Stomach (tissue), 9 donors: Measurements from ENCODE around the gene KLRC4. TPM values are rescaled to one million over a fixed set of nuclear protein-coding genes. Genes with fewer than 3 reads are reported as not detected.
"Not testable (repeated sequence)": the region's sequence is repeated elsewhere in the genome, so short reads cannot be mapped to it uniquely, and the experiment has no call there.

Experiments
- DNase-seq, 2 donors: peaks; one replicate each; pipeline versions ENCODE4 v3.0.0 to v3.0.0-alpha.2; 2013 to 2019
- H3K27ac ChIP-seq, 5 donors: fragments of 200-600 bp in 4 of 5; sonication (generic) in 4 of 5; one replicate each; pipeline ENCODE4 v1.5.1; 2013 to 2019; ENCODE audit warnings: mild to moderate bottlenecking in 1 of 5, moderate library complexity in 1 of 5
- H3K27me3 ChIP-seq, 3 donors: fragments of 200-600 bp; sonication (generic); one replicate each; pipeline ENCODE4 v1.5.1; 2017 to 2019; ENCODE audit warnings: mixed run types in 1 of 3
- H3K36me3 ChIP-seq, 4 donors: fragments of 200-600 bp; sonication (generic); 1 replicate in 3 of 4; 2 replicates in 1 of 4; pipeline ENCODE4 v1.5.1; 2016 to 2019
- H3K4me1 ChIP-seq, 4 donors: fragments of 200-600 bp; sonication (generic); one replicate each; pipeline ENCODE4 v1.5.1; 2016 to 2019
- H3K4me3 ChIP-seq, 4 donors: fragments of 200-600 bp; sonication (generic) in 3 of 4; one replicate each; pipeline ENCODE4 v1.5.1; 2016 to 2019; ENCODE audit warnings: mild to moderate bottlenecking in 1 of 4
- H3K9me3 ChIP-seq, 4 donors: fragments of 200-600 bp; sonication (generic); one replicate each; pipeline ENCODE4 v1.5.1; 2016 to 2019
- CTCF ChIP-seq, 7 experiments: fragments of 450-650 bp in 4 of 7; fragments of 200-600 bp in 3 of 7; sonication (generic) in 3 of 7; IDR thresholded peaks; one replicate each; pipeline ENCODE4 v1.5.1; 2016 to 2019; ENCODE audit warnings: antibody characterized with exemption in 7 of 7, control low read depth in 2 of 7, mild to moderate bottlenecking in 1 of 7
- EP300 ChIP-seq: sonication (generic); formaldehyde crosslinking; IDR thresholded peaks from one replicate; pipeline ENCODE4 v1.6.1; 2017; ENCODE audit warnings: antibody characterized with exemption
- POLR2A ChIP-seq, 4 donors: fragments of 450-650 bp; IDR thresholded peaks; one replicate each; pipeline ENCODE4 v1.6.1; 2016; ENCODE audit warnings: antibody characterized with exemption in 4 of 4, control low read depth in 2 of 4, mild to moderate bottlenecking in 1 of 4, moderate library complexity in 1 of 4
- POLR2AphosphoS5 ChIP-seq, 3 donors: sonication (generic); formaldehyde crosslinking; IDR thresholded peaks; one replicate each; pipeline ENCODE4 v1.6.1; 2016; ENCODE audit warnings: antibody characterized with exemption in 3 of 3
- WGBS, 5 donors: extraction: QIAGEN DNeasy Blood & Tissue Kit in 3 of 5; methylation state at CpG; one replicate each; pipeline versions ENCODE4 v1.1.5 to v1.1.7; 2013 to 2018; 5-methylcytosine and 5-hydroxymethylcytosine counted together
- intact Hi-C: fragments of 100-400 bp; cut with DNase I; formaldehyde crosslinking; loops from one replicate; pipeline ENCODE4 v1.15.1; 2023; ENCODE audit warnings: low total_unique reads
- polyA plus RNA-seq, 3 donors: library from polyadenylated mRNA; stranded (reverse); fragments of 200-250 nt; gene quantifications; one replicate each; pipeline ENCODE4 v1.2.3, GENCODE V29; 2013
- total RNA-seq, 5 donors: library from RNA; depleted of rRNA; stranded (reverse); fragments of >200 nt; gene quantifications; one replicate each; pipeline versions ENCODE4 v1.1.0 to v1.2.3, GENCODE V29; 2014 to 2016
- donor health status: healthy with polysubstance abuse.
- donor health status: Bipolar disorder and iron deficiency.
- donor health status: healthy.

Gene KLRC4
- total and polyA plus RNA-seq, 8 donors: 0.13 to 1.3 TPM; not detected in 6

GRCh38 chr12:10374624-10375018 lies 34.9 kb downstream of the KLRC4 start:
- intact Hi-C loops: no loop called here
- H3K36me3 ChIP-seq: no peaks in the 10 kb centered on the region
- H3K4me3 ChIP-seq: no peak overlapping the region
- no peaks in the 10 kb centered on the region for H3K9me3 ChIP-seq
- no peak overlapping the region for H3K27ac ChIP-seq
- WGBS, 5 donors: 76 to 94% (median 87%) methylated on average over 3 of the region's 3 CpGs
- no peak for DNase-seq
- H3K27me3 ChIP-seq: no peaks in the 10 kb centered on the region
- TF ChIP-seq EP300: no peak
- peaks cover 0 to 22% (median 14%) of the 10 kb centered on the region in 4 donors for H3K4me1 ChIP-seq

GRCh38 chr12:10372559-10372958 lies 37.0 kb downstream of the KLRC4 start:
- H3K27me3 ChIP-seq: no peaks in the 10 kb centered on the region
- WGBS, 5 donors: 25 to 50% (median 32%) methylated on average over 1 of the region's 1 CpG
- H3K4me3 ChIP-seq: no peak overlapping the region
- no peaks in the 10 kb centered on the region for H3K9me3 ChIP-seq
- peak in 1 of 2 donors; percentile 15 for DNase-seq
- no peaks in the 10 kb centered on the region for H3K36me3 ChIP-seq
- no peak for TF ChIP-seq CTCF (IDR thresholded peaks at IDR 0.05)
- TF ChIP-seq POLR2A (IDR thresholded peaks at IDR 0.05): no peak
- peak overlapping the region in 3 of 5 donors; percentile 11 to 61 (median 39) for H3K27ac ChIP-seq
- intact Hi-C loops: no loop called here
- H3K4me1 ChIP-seq: peaks cover 0 to 22% (median 14%) of the 10 kb centered on the region in 4 donors

- H3K4me3 ChIP-seq, H3K9me3 ChIP-seq, intact Hi-C loops, DNase-seq, H3K36me3 ChIP-seq, H3K27me3 ChIP-seq: not testable (repeated sequence)
- H3K4me1 ChIP-seq: peaks cover 0 to 27% (median 16%) of the 10 kb centered on the region in 4 donors
- WGBS, 5 donors: 31 to 54% (median 38%) methylated on average over 6 of the region's 6 CpGs
- H3K27ac ChIP-seq: peak overlapping the region in 3 of 5 donors; percentile 11 to 61 (median 39)
Observed at GRCh38 chr12:10371893-10372535, 37.5 kb downstream of the KLRC4 start.

- WGBS, 5 donors: 76 to 90% (median 85%) methylated on average over 8 of the region's 8 CpGs
- TF ChIP-seq EP300 (no peak), POLR2AphosphoS5 (IDR thresholded peaks at IDR 0.05) (no peak), POLR2A (IDR thresholded peaks at IDR 0.05) (no peak), CTCF (IDR thresholded peaks at IDR 0.05) (no peak)
- peaks cover 17 to 46% (median 33%) of the 10 kb centered on the region in 4 donors for H3K4me1 ChIP-seq
- no peaks in the 10 kb centered on the region for H3K27me3 ChIP-seq
- H3K27ac ChIP-seq: no peak overlapping the region
- H3K4me3 ChIP-seq: no peak overlapping the region
- no peak for DNase-seq
- no peaks in the 10 kb centered on the region for H3K9me3 ChIP-seq
- no peaks in the 10 kb centered on the region for H3K36me3 ChIP-seq
- intact Hi-C loops: no loop called here
Observed at GRCh38 chr12:10369557-10370415, 39.8 kb downstream of the KLRC4 start.

- peak in 1 of 2 donors; percentile 28 for DNase-seq
- H3K9me3 ChIP-seq: no peaks in the 10 kb centered on the region
- TF ChIP-seq POLR2A (IDR thresholded peaks at IDR 0.05): no peak
- TF ChIP-seq EP300: no peak
- no peak for TF ChIP-seq CTCF (IDR thresholded peaks at IDR 0.05)
- no peak for TF ChIP-seq POLR2AphosphoS5 (IDR thresholded peaks at IDR 0.05)
- H3K36me3 ChIP-seq: no peaks in the 10 kb centered on the region
- peak overlapping the region in 2 of 5 donors; percentile 61 for H3K27ac ChIP-seq
- no peaks in the 10 kb centered on the region for H3K27me3 ChIP-seq
- WGBS, 5 donors: 70 to 95% (median 76%) methylated on average over 10 of the region's 10 CpGs
- H3K4me1 ChIP-seq: peaks cover 24 to 54% (median 37%) of the 10 kb centered on the region in 4 donors
- intact Hi-C loops: no loop called here
- H3K4me3 ChIP-seq: no peak overlapping the region
Observed at GRCh38 chr12:10368206-10369171, 41.1 kb downstream of the KLRC4 start.

- H3K27me3 ChIP-seq: not testable (repeated sequence)
Observed at GRCh38 chr12:10367714-10368113, 41.8 kb downstream of the KLRC4 start.

More at GRCh38 chr12:10367714-10368113, 41.8 kb downstream of the KLRC4 start:
- DNase-seq, H3K9me3 ChIP-seq, H3K36me3 ChIP-seq, intact Hi-C loops, H3K4me3 ChIP-seq: not testable (repeated sequence)
- H3K27ac ChIP-seq: peak overlapping the region in 2 of 5 donors; percentile 95 to 97
- peaks cover 29 to 58% (median 41%) of the 10 kb centered on the region in 4 donors for H3K4me1 ChIP-seq
- WGBS, 5 donors: 68 to 82% (median 74%) methylated on average over 4 of the region's 4 CpGs
